NCI-H2227 treated with DMSO at 0.1 percent for 48 hours (cell line): Measurements from ENCODE around the gene OPRL1.

ENCODE experiments used
- DNase-seq: peaks from one replicate; lab custom pipeline; 2025; lab: John Stamatoyannopoulos, UW

Gene OPRL1

DNA sequence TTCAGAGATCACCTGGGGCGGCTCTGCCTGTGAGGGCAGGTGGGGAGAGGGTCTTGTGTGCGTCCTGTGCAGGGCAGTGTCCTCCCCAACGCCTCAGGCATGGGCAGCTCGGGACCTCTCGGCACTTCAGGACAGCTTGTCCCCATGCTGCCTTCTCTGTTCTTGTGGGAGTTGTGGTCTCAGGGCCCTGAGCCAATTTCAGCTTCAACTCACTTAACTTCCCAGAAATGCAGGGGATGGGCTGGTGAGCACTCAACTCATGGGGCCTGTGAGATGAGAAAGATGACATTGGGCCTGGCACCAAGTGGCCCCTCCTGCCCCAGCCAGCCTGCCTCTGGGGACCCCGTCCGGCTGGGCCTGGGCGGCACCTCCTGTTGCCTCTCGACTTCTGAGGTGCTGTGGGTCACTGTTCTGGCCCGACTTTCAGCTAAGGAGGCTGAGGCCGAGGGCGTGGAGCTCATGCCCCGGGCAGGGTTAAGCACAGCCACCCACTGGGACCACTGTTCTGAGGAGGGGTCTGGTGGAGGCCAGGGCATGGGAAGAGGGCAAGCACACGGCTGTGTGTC, 7.3 kb upstream of the OPRL1 start:
- DNase-seq, result no peak

GRCh38 chr20:64073476-64074183, 6.3 kb upstream of the OPRL1 start:
- no peak for DNase-seq

- no peak for DNase-seq
Observed at GRCh38 chr20:64074184-64074789, 5.6 kb upstream of the OPRL1 start.

DNA sequence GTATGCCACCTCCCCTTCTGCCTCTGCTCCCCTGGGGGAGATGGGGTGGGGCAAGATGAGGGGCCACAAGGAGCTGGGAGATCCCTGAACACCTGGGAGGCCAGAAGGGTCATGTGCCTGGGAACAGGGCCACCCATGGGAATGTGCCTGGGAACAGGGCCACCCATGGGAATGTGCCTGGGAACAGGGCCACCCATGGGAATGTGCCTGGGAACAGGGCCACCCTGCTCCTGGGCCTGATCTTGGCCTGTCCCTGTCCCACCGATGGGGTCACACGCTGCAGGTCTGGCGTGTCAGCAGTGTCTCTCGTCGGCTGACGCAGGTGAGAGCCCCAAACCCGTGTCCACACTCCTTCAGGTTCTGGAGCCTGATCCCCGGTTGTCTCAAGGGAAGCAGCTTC, 4.9 kb upstream of the OPRL1 start:
- DNase-seq, result no peak

DNA sequence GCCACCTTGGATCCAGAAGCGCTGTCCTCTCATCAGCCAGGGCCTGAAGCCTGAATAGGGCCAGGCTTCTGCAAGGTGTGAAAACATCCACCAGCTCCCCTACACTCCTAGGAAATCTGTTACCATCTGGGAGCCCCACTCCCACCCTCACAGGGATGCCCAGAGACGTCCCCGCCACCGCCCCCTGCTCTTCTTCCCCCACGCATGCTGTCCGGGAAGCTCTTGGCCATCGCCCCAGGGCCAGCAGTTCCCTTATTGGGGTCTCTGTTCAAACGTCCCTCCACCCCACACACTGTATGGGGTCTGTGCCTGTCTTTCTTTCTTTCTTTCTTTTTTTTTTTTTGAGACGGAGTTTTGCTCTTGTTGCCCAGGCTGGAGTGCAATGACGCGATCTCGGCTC, 4.3 kb upstream of the OPRL1 start:
- DNase-seq, result no peak

- DNase-seq, result no peak
Observed at GRCh38 chr20:64076061-64076997, 3.6 kb upstream of the OPRL1 start.

GRCh38 chr20:64077094-64077493, 2.8 kb upstream of the OPRL1 start:
- DNase-seq, result no peak

DNA sequence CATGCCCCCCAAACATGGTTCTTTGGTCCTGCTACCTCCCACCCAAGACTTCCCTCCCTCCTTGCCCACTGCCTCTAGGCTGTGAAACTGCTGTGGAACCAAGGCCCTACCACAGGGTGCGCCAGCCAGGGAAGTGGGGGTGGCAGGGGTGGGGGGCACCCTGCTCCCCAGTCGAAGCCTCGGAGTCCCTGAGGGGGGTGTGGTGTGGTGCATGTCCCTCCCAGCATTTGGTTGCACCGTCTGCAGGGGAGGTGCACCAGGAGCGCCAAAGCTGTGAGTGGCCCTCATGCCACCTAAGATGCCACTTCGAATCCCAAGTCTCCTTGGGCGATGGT, 2.4 kb upstream of the OPRL1 start:
- DNase-seq, result no peak

DNA sequence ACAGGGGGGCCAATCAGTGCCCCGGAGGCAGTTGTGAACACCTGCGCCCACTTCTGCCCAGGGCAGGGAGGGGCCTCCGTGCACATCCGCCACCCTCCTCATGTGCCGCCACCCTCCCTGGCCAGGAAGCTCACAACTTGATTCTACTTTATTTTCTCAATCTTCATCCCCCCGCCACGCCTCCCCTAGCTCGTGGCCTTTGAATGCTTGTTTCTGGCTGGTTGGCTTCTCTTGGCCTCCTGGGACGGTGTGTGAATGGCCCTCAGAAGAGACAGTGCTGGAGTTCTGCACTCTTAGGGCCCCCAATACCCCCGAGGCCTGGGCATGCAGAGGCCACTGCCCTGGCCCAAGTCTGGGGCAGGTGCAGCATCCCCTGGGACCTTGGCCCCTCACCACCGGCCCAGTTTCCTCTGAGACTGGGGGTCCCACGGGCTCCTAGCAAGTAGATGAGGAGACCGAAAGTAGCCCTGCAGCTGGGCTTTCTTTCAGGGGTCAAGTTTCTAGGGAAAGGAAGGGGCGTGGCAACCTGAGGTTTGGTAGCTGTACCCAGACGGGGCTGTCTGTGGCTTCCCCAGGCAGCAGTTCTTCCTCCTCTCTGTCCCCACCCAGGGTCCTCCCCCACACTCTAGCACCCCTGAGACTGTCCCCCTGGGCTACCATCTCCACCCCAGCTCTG, 1.9 kb upstream of the OPRL1 start:
- DNase-seq, result no peak

- DNase-seq, result no peak
Observed at GRCh38 chr20:64078934-64079272, 979 bp upstream of the OPRL1 start.

DNA sequence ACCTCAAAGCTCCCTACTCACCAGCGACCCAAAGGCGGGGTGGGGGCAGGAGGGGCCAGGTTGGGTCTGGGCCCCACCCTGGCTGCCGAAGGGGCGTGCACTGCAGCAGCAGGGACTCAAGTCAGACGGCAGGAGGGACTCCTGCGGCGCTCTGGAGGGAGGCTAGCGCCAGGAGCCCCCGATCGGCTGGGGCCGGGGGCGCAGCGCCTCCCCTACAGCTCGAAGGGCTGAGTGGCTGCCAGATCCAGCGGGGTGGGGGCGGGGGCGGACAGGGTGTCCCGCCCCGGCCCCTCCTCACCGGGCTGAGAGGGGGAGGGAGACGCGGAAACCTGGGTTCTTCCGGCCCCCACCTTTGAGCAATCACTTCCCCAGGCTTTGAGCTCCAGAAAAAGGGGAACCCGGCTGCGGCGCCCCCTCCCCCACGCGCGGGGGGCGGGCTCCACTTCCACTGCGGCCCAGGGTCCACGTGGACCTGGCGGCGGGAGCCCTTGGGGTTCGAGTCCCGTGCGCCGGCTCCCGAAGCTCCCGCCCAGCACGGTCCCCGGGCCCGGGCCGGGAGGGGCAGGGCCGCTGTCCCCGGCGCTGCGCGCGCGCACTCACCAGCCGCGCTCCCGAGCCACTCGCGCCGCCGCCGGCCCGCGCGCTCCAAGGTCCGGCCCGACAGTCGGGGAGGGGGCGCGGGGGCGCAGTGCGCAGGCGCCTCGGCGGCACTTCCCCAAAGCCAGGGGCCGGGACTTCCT, 439 bp upstream of the OPRL1 start, which contains the start of gene RGS19:
TSS of gene RGS19 (minus strand) at position 246 of the 740 bp plus-strand sequence. CDS start 2,632 bp downstream, outside the sequence.
- DNase-seq, result peak; percentile 69

GRCh38 chr20:64080813-64081623, 1.1 kb downstream of the OPRL1 start:
- DNase-seq, result no peak

- no peak for DNase-seq
Observed at GRCh38 chr20:64081624-64081964, 1.7 kb downstream of the OPRL1 start.

GRCh38 chr20:64082126-64082731, 2.3 kb downstream of the OPRL1 start:
- DNase-seq, result no peak

- DNase-seq, result no peak
Observed at GRCh38 chr20:64082820-64083377, 3.0 kb downstream of the OPRL1 start.

DNA sequence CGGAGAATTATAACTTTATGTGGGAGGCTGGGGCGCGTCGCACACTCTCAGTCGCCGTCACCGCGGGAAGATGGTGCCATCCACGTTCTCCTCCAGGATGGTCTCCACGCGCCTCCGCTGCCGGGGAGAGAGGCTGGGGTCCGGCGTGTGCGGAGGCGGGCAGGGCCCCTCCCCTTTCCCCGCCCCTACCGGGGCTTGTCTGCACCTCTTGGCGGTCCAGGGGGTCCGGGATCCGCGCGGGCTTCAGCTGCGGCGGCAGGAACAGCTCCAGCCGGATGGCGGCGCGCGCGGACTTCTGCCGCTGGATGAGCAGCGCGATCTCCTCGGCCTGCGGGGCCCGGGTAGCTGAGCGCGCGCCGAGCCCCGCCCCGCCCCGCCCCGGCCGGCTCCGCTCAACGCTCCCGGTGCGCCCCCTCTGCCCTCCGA, 3.5 kb downstream of the OPRL1 start:
- peak; percentile 53 for DNase-seq

DNA sequence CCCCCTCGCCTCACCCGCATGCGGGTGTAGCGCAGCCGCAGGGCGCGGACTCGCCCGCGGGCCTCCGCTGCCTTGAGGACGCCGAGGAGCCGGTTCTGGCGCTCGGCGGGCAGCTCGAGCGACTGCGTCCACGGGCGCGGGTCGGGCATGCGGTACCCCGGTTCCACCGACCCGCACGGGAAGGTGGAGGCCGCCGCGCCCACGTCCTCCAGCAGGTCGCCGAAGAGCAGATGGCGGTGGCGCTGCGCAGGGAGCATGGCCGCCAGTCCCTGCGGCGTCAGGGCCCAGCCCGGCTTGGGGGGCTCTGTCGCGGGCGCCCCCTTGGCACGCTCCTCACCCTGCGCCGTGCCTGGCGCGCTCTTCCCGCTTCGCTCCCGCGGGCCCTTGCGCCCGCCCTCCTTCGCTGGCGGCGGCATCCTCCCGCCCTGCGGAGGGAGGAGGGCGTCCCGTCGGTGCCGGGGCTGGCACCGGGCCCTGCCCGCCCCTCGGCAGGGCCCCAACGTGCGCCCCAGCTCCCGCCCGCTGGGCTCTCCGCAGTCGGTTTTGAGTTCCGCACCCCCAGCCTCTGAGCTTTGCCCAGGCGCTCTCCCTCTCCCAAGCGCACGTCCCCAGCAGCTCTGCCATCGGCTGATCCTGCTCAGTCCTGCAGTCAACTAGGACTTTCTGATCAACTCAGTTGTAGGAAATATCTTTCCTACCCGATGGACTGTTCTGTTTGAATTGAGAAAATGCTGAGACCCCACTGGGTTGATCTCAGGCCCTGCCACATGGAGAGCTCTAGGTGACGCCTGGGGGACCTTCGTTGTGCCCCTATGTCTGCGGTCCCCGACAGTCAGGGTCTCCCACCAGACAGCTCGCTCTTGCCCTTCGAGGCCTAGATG, 4.2 kb downstream of the OPRL1 start, which contains the start of gene LKAAEAR1:
TSS of gene LKAAEAR1 (minus strand) at position 595 of the 881 bp plus-strand sequence. CDS start at position 416, 179 bp downstream.
- no peak for DNase-seq

DNA sequence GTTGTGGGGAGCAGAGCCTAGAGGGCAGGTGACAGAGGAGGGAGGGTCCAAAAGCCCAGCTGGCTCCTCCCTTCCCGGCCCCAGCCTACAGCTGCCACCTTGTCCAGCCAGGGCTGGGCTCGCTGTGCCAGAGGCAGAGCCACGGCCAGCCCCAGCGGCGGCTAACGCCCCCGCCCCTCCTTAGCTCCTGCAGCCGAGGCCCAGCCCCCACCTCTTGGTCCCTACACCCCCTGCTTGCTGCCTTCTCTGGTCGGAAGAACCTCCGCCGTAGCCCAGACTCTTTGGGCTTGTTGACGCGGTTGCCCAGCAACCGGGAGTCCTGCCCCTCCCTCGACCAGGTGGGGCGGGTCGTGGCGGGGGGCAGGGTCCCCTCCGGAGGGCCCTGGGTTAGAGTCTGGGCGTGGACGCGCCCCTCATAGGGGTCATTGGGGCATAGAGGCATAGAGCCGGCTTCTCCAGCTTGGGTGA, 4.8 kb downstream of the OPRL1 start:
- no peak for DNase-seq
